ENCODE results near the gene MPZL1. TPM values are rescaled to one million over a fixed set of nuclear protein-coding genes. Genes with fewer than 3 reads are reported as not detected.
A peak's percentile ranks its signal among the peaks of the same experiment; 100 is the strongest.

Gene MPZL1
- total and polyA plus RNA-seq, 2 donors (not counting 3 experiments of a cell fraction or from before 2014, with no cell fraction given), result 41.7 to 99.1 TPM

DNA sequence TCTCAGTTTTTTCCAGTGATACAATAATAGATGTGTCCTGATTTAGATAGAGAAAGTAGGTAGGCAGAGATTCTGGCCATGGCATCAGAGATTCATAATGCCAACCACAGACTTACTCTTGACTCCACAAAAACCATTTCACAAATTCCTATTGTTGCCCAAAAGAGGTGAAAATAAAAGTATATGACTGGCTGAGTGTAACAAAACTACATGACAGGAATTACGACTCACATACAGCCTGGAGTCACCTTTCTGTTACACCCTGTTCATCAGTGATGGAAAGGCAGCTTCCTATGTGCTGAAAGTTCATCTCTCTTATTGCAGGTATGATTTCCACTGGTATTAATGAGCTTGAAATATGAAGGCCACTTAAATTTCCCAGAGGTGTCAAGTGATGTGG, 72.3 kb downstream of the MPZL1 start:
- Histone ChIP-seq H3K9ac (replicated peaks; ENCODE audit: extremely low read depth, insufficient read depth, low read length) (no peak overlapping the region), H3K4me3 (replicated peaks in 1 of 3; ENCODE audit: insufficient read depth in 1 of 3, low read depth in 1 of 3, low read length in 3 of 3) (no peak overlapping the region), H3K9me3 (replicated peaks; ENCODE audit: control insufficient read depth, insufficient read depth, low read length) (no peaks in the 10 kb centered on the region), H2AFZ (ENCODE audit: low read depth, low read length) (no peak overlapping the region), H3K27ac (ENCODE audit: insufficient read depth, low read depth, low read length) (no peak overlapping the region), H3K4me1 (ENCODE audit: control insufficient read depth, extremely low read depth, insufficient read depth, low read length) (peaks cover 12% of the 10 kb centered on the region), H3K9me1 (replicated peaks; ENCODE audit: control insufficient read depth, extremely low read depth, insufficient read depth, low read length) (no peaks in the 10 kb centered on the region), H3K36me3 (ENCODE audit: control insufficient read depth in 2 of 2, extremely low read depth in 1 of 2, insufficient read depth in 2 of 2, low read length in 2 of 2) (peaks cover 2 to 6% of the 10 kb centered on the region in 2 experiments), H3K4me2 (ENCODE audit: insufficient read depth, low read length) (no peak overlapping the region), H3K79me2 (ENCODE audit: control insufficient read depth, insufficient read depth, low read length) (no peaks in the 10 kb centered on the region), H3K27me3 (ENCODE audit: control insufficient read depth in 2 of 2, insufficient read depth in 2 of 2, low read length in 2 of 2) (no peaks in the 10 kb centered on the region), H4K20me1 (replicated peaks; ENCODE audit: control insufficient read depth, extremely low read depth, insufficient read depth, low read length) (no peaks in the 10 kb centered on the region)
- POLR2A ChIA-PET, result no interaction called here
- dilution Hi-C loops (cut with MboI; ENCODE audit: extremely low pct_ligation_motif_present, low sequenced_read_pairs) (no loop called here), intact Hi-C loops (cut with micrococcal nuclease) (no loop called here)
- no peak for TF ChIP-seq GATA2 (IDR thresholded peaks at IDR 0.05; ENCODE audit: insufficient read depth, insufficient read length, low read depth, low read length)
- TF ChIP-seq JUN (IDR thresholded peaks at IDR 0.05; ENCODE audit: borderline replicate concordance, insufficient read depth, insufficient read length, low read depth), result no peak
- no peak for TF ChIP-seq EZH2 (IDR thresholded peaks at IDR 0.05; ENCODE audit: borderline replicate concordance, low read depth, low read length, severe bottlenecking)
- TF ChIP-seq, protein P1, sequence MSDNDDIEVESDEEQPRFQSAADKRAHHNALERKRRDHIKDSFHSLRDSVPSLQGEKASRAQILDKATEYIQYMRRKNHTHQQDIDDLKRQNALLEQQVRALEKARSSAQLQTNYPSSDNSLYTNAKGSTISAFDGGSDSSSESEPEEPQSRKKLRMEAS (IDR thresholded peaks at IDR 0.05; ENCODE audit: insufficient read depth, insufficient read length), result no peak
- CTCF ChIA-PET, result no interaction called here
- DNase-seq (ENCODE audit: low read depth, low spot score), result no peak
- no TSS peak for BruUV-seq (replicated peaks)
- peak; percentile 58 for FAIRE-seq

DNA sequence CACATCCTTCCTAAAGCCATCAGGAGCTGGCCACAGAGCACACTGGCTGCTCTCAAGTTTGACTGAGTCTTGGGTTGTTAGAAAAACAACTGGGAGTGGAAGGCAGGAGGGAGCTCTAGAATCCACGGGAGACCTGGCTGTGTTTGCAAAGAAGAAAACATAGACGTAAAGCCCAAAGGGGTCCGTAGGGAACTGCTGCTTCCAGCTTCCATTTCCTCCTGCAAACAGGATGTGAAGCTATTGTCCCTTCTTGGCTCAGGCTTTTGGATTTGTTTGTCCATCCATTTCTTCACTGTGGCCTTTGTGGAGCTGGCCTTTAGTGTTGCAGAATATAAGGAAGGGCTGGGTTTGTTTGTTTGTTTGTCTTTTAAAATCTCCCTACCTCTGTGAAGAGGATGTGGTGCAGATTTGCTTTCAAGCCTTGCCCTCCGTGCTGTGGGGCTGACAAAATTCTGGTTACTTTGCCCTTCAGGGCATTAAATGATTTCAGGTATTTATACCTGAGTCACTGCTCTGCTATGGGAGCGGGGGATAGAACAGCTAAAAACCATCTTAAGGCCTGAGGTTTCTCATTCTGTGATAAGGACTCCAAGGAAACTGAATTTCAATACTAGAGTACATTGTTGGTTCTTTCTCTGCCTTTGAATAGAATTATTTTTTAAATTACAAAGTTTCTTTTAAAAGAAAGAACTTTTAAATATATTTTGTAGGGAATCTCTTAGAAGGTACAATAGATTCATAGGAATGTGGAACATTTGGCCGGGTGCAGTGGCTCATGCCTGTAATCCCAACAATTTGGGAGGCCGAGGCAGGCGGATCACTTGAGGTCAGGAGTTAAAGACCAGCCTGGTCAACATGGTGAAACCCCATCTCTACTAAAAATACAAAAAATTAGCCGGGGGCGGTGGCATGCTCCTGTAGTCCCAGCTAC, 74.3 kb downstream of the MPZL1 start:
- dilution Hi-C loops (cut with MboI; ENCODE audit: extremely low pct_ligation_motif_present, low sequenced_read_pairs), result no loop called here
- H3K9ac ChIP-seq (replicated peaks; ENCODE audit: extremely low read depth, insufficient read depth, low read length), result no peak overlapping the region
- intact Hi-C loops (cut with micrococcal nuclease), result no loop called here
- no peaks in the 10 kb centered on the region for H3K9me1 ChIP-seq (replicated peaks; ENCODE audit: control insufficient read depth, extremely low read depth, insufficient read depth, low read length)
- CTCF ChIA-PET, result interaction anchor here (0.7 to 2.9 kb wide), 13 partner anchors 9 to 286 kb away, joined by 3 to 17 read pairs (median 4); partner anchors contain the start of gene MPZL1
- POLR2A ChIA-PET, result no interaction called here
- no peak for TF ChIP-seq POLR2AphosphoS5 (IDR thresholded peaks at IDR 0.05; ENCODE audit: insufficient read depth, low read depth, low read length)
- no peaks in the 10 kb centered on the region for H3K27me3 ChIP-seq (ENCODE audit: control insufficient read depth in 2 of 2, insufficient read depth in 2 of 2, low read length in 2 of 2)
- H3K9me3 ChIP-seq (replicated peaks; ENCODE audit: control insufficient read depth, insufficient read depth, low read length), result no peaks in the 10 kb centered on the region
- H3K79me2 ChIP-seq (ENCODE audit: control insufficient read depth, insufficient read depth, low read length), result no peaks in the 10 kb centered on the region
- FAIRE-seq (peak; percentile 89), DNase-seq (ENCODE audit: low read depth, low spot score) (peak; percentile 64)
- no peaks in the 10 kb centered on the region for H4K20me1 ChIP-seq (replicated peaks; ENCODE audit: control insufficient read depth, extremely low read depth, insufficient read depth, low read length)
- H2AFZ ChIP-seq (ENCODE audit: low read depth, low read length), result peak overlapping the region; percentile 32
- BruUV-seq (replicated peaks), result no TSS peak
- peaks cover 12% of the 10 kb centered on the region for H3K4me1 ChIP-seq (ENCODE audit: control insufficient read depth, extremely low read depth, insufficient read depth, low read length)
- peak overlapping the region; percentile 37 for H3K27ac ChIP-seq (ENCODE audit: insufficient read depth, low read depth, low read length)
- H3K4me2 ChIP-seq (ENCODE audit: insufficient read depth, low read length), result peak overlapping the region; percentile 50
- peaks cover 0 to under 1% of the 10 kb centered on the region in 2 experiments for H3K36me3 ChIP-seq (ENCODE audit: control insufficient read depth in 2 of 2, extremely low read depth in 1 of 2, insufficient read depth in 2 of 2, low read length in 2 of 2)
- H3K4me3 ChIP-seq (replicated peaks in 1 of 3; ENCODE audit: insufficient read depth in 1 of 3, low read depth in 1 of 3, low read length in 3 of 3), result no peak overlapping the region
